Activated CD4-positive, CD25-positive, alpha-beta regulatory T cell treated with anti-CD3 and anti-CD28 coated beads, Interleukin-2, amount 50 U/mL, for 16 hours (primary cell): Measurements from ENCODE around the gene ENOX1.

Source experiments
- DNase-seq: peaks from one replicate; pipeline ENCODE4 v3.0.0-alpha.2; 2020; ENCODE audit warnings: low read depth, low spot score

Gene ENOX1

DNA sequence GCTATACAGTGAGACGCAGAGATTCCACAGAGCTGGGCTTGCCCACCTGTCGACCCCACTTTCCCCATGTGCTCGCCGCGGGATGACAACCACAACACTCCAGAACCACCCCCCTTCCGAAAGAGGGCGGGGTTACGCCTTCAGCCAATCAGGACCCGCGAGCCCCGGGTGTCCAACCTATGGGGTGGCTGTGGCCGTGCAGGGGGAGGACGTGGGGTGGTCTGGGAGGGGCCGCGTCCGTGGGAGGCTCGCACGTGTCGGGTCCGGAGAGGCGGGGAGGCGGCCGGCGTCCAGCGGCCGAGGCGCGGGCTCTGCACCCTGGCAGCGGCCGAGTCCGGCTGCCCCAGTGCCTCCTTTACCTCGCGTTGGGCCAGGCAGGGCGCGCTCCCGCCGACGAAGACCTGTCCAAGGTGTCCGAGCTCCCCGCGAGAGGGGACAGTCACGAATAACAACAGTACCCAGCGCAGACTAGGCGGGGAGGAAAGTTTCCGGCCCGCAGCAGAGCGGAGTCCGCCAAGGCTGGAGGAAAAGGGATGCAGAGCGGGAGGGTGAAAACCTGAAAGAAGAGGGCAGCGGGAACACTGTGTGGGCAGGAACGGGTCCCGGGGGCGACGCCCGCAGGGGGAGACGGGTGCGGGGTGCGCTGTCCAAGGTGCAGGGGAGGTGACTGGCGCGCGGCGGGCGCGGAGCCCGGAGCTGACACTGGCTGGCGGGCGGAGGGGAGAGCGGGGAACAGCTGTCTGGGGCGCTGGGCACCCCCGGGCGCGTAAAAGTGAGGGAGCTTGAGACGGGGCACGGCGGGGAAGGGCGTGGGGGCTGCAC, 911 bp downstream of the ENOX1 start:
- DNase-seq: no peak

DNA sequence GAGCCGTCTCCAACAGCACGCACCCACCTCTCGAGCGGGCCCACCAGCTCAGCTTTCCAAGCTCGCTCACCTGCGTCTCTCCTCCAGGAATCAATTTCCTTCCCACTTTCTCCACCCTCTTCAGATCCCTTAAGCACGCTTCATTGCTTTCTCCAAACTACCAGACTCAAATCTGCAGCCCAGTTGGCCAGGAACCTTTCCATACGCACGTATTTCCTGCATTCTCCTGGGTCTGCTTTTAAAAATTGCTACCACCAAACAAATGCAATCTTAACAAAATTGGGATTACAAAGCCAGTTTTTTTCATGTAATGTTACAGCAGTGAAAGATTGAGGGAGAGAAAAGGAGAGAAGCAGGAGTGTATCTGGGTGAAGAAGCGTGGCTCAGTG, 1.5 kb downstream of the ENOX1 start:
- no peak for DNase-seq

GRCh38 chr13:43784496-43784895, 2.3 kb downstream of the ENOX1 start:
- no peak for DNase-seq

GRCh38 chr13:43783820-43784219, 3.0 kb downstream of the ENOX1 start:
- DNase-seq: no peak

GRCh38 chr13:43782686-43783085, 4.1 kb downstream of the ENOX1 start:
- DNase-seq: no peak

DNA sequence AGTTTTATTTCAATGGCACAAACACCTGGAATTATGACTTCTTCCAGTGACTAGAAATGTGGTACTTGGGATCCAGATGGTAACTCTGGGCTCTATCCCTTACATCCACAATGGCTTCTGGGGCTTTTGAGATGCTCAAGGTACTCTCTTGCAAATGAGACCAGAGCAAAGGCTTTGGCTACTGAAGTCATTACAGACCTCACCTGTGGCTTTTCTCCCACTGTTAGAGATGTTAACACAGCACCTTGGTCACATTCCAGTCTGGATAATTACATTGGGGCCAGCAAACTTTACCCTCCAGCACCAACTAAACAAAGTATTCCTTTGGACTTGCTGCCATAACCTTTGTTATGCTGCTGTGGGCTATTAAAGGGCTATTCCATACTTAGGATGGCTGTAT, 6.1 kb downstream of the ENOX1 start:
- no peak for DNase-seq

DNA sequence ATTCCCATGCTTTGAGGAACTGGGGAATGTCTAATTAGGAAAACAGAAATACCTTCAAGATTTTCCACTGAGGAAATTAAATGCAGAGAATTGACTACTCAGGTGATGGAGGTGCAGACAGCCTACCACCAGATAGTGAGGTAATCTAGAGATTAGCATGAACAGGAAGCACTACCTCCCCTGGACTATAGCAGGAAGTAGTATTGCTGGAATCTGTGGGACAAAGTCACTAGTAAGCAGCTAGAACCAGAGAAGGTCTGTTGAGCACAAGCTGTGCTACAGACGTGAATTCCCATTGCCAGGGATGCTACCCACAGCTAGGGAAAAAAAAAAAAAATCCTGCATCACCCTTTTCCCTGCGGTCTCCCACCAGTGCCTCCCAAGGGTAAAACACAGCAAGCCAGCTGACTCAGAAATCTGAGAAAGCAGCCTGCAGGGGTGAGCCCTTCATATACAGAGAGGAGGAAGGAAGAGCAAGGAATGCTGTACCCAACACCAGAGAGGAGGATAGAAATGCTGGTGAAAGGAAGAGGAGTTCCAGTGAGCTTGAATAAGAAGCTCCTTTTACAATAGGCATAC, 10.2 kb downstream of the ENOX1 start:
- DNase-seq: no peak

DNA sequence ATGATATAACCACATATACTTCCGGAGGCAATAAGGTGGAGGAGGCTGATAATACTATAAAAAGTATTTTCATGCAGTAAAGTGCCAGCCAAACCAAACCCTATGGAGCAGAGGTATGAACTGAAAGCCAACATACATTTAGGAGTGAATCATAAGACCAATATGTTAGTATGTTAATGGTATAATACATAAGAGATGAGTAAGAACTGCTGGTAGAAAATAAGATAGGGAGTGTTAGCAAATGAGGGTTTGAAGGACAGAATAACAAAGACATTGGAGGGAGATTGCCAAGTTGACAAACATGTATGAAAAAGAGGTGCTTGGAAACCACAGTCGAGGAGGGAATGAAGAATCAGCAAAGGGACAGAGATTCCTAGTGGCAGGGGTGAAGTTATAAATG, 10.8 kb downstream of the ENOX1 start:
- DNase-seq: no peak

- no peak for DNase-seq
Measured at GRCh38 chr13:43773602-43774001, 13.2 kb downstream of the ENOX1 start.

DNA sequence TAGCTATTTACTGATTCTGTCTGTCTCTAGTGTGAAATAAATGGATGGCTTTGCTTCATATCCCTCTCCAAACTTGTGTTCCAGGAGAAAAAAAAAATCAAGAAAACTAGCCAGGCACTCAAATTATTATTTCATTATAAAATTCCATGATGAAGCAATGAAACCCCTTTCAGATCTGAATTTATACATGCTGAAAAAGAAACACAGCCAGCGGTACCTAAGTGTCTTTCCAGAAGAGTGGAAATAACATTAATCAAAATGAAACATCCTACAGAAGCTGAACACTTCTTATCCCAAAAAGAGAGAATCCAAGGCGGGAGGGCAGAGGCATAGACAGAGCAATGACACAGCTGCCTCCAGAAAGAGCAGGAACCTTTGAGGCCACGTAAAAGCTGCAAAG, 15.9 kb downstream of the ENOX1 start:
- no peak for DNase-seq

GRCh38 chr13:43769529-43769928, 17.2 kb downstream of the ENOX1 start:
- no peak for DNase-seq

DNA sequence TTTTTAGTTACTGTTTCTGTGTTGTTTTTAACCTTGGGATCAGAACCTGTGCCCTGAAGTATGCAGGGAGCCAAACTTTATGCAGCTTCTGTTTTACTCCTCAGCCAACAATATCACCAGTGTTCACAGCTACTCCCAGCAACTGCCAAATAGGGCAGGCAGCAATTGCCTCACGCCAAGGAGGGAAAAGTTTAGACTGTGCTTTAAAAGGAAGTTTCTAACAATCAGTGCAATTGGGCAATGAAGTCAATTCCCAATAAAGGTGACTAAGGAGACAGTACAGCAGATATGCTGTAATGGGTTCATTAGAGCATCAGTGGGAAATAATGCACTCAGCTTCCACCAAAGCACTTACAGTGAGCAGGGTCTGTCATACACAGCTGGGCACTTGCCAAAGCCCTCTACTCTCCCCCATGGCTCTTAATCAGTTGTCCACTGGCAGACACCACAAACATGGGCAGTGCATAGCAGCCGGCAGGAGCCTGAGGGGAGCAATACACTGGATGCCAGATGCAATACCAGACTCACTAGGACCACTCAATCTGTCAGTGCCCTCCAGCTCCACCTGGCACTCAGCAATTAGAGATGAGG, 19.3 kb downstream of the ENOX1 start:
- no peak for DNase-seq

- DNase-seq: no peak
Measured at GRCh38 chr13:43766725-43767124, 20.0 kb downstream of the ENOX1 start.

GRCh38 chr13:43764349-43764748, 22.4 kb downstream of the ENOX1 start:
- DNase-seq: no peak

DNA sequence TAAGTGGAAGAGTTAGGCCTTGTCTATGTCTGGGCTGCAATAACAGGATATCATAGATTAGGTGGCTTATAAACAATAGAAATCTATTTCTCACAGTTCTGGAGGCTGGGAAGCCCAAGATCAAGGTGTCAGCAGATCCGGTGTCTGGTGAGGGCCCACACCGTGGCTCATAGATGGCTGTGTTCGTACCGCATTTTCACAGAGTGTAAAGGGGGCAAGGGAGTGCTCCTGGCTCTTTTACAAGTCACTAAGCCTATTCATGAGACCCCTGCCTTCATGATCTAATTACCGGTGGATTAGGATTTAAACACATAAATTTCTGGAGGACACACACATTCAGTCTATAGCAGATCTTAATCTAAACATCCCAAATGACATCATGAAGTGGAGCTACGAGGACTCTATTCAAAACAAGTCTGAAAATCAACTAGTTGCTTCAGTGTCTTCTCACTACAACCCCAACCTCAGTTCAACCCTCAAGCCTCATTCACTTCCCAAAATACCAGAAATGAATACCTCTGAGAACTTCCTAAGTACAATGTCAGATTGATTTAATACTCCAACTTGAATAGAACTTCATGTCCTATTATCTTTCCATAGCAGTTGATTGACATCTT, 23.5 kb downstream of the ENOX1 start:
- DNase-seq: no peak

- DNase-seq: no peak
Measured at GRCh38 chr13:43761616-43762315, 25.0 kb downstream of the ENOX1 start.

DNA sequence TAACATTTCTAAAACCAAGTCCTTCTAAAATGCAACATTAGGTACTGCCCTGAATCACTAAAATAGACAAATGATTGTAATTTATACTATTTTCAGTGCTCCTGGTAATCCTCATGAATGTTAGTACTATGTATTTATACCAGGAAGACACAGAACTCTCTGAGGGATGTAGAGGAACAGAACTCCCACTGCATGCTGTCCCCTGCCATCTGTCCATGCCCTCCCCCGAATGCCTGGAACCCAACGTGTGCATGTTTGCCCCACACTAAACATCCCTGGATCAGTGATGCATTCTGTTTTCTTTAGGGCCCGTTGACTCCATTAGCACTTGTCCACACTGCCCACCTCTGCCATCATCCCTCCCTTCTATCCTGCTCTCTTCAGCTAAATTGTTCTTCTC, 26.5 kb downstream of the ENOX1 start:
- no peak for DNase-seq

DNA sequence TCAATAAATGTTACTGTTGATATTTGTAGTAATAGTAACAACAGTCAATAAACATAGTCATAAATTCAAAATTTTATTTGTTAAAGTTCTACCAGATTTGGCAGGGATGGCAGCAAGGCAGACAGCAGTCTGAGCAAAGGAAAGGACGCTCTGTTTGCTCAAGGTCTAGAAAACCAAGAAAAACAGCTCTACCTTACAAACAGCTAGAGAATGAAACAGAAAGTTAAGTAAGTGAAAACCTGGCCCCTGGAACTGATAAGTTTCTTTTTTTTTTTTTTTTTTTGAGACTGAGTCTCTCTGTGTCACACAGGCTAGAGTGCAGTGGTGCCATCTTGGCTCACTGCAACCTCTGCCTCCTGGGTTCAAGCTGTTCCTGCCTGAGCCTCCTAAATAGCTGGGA, 27.9 kb downstream of the ENOX1 start:
- no peak for DNase-seq

DNA sequence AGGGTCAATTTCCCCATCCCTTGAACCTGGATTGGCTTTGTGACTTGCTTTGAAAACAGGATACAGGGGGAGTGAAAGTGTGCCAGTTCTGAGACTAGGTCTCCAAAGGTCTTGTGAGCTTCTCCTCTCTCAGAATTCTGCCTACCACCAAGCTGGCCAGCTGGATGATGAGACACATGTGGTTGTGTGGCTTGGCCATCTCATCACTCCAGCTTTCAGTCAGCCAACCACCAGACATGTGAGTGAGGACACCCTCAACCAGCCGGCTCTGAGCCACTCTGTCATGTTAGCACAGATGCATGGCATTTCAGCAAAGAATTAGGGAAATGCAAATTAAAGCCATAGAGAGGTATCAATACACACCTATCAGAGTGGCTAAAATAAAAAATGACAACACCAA, 29.5 kb downstream of the ENOX1 start:
- no peak for DNase-seq

- no peak for DNase-seq
Measured at GRCh38 chr13:43755844-43756243, 30.9 kb downstream of the ENOX1 start.

DNA sequence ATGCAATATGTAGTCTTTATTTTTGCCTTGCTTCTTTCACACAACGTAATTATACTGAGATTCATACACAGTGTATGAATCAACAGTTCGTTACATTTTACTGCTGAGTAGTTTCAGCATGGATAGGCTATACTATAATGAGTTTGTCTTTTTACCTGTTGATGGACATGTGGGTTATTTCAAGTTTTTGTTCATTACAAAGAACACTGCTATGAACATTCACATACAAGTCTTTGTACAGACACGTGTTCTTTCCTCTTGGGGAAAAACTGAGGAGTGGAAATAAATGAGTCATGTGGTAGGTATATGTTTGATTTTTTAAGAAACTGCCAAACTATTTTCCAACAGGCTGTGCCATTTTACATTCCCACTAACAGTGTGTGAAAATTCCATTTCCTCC, 35.1 kb downstream of the ENOX1 start:
- DNase-seq: no peak

- no peak for DNase-seq
Measured at GRCh38 chr13:43749503-43749902, 37.3 kb downstream of the ENOX1 start.
